ENCODE measurements around the gene SGCE.

SGCE gene

DNA sequence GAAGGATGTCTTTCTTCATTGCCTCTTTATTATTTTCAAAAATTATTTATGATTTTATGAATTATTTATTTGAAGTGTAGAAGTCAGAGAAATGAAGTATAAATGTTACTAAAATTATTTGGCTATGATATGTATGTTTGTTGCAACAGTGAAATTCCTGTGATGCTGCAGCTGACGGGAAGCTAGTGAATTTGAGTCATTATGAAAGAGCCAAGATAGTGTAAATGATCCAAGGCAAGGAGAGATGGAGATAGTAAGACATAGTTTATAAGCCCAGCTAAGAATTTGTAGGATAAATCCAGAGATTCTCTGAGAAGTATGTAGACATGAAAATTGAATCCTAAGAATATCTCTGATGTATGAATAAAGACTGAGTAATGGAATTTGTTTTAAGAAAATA, 115.5 kb downstream of the SGCE start:
- Histone ChIP-seq H3K4me1 (ENCODE audit: control insufficient read depth in 2 of 2, insufficient read depth in 1 of 2, low read depth in 1 of 2, low read length in 2 of 2) (no peaks in the 10 kb centered on the region), H3K4me3 (ENCODE audit: low read length in 2 of 2) (no peak overlapping the region), H3K36me3 (replicated peaks in 1 of 2; ENCODE audit: control insufficient read depth in 2 of 2, insufficient read depth in 2 of 2, low read length in 2 of 2) (peaks cover 0 to 97% of the 10 kb centered on the region in 2 donors), H2BK5ac (ENCODE audit: low read length) (no peak overlapping the region), H3K18ac (ENCODE audit: low read length) (no peak overlapping the region), H2BK15ac (ENCODE audit: low read length) (no peak overlapping the region), H3K4me2 (ENCODE audit: insufficient read depth, low read length, poor library complexity, severe bottlenecking) (no peak overlapping the region), H2BK12ac (ENCODE audit: low read length) (no peak overlapping the region), H2AFZ (ENCODE audit: low read length) (no peak overlapping the region), H4K91ac (ENCODE audit: low read depth, low read length, poor library complexity) (no peak overlapping the region), H3K4ac (ENCODE audit: low read length) (no peak overlapping the region), H3K23ac (ENCODE audit: low read depth, low read length, poor library complexity) (no peak overlapping the region), H3K27ac (replicated peaks; ENCODE audit: low read length) (no peak overlapping the region), H2BK120ac (ENCODE audit: low read depth, low read length) (no peak overlapping the region), H3K27me3 (ENCODE audit: control insufficient read depth in 3 of 3, insufficient read depth in 3 of 3, low read depth in 1 of 3, low read length in 3 of 3) (no peaks in the 10 kb centered on the region), H3K9ac (ENCODE audit: low read depth, low read length, poor library complexity) (no peak overlapping the region), H4K8ac (ENCODE audit: low read depth, low read length) (no peak overlapping the region), H3K79me1 (ENCODE audit: low read depth, low read length) (no peaks in the 10 kb centered on the region), H3K9me3 (replicated peaks in 1 of 2; ENCODE audit: control insufficient read depth in 2 of 2, insufficient read depth in 1 of 2, low read depth in 1 of 2, low read length in 2 of 2) (peaks cover 0 to 3% of the 10 kb centered on the region in 2 donors), H2AK5ac (ENCODE audit: low read depth, low read length) (no peak overlapping the region), H3K14ac (ENCODE audit: low read length) (no peak overlapping the region)
- DNase-seq (ENCODE audit: low spot score) = no peak
- WGBS, 2 donors (ENCODE audit: extremely low coverage in 2 of 2, insufficient read length in 2 of 2, insufficient replicate concordance in 1 of 2) = no CpG with 5 or more reads among the region's 1 CpG

All from neuronal stem cell (in vitro differentiated cells).